Motor neuron (in vitro differentiated cells): ENCODE data around the gene TMEM30A. TPM values are rescaled to one million over a fixed set of nuclear protein-coding genes. Genes with fewer than 3 reads are reported as not detected.

Experiments used
- ATAC-seq, 8 experiments: fragments of 200-7000 bp; cut with Tn5 transposase; replicated peaks in 6 of 8; 2 replicates each; pipeline ENCODE4 v1.8.0; 2021; ENCODE audit warnings: mild to moderate bottlenecking in 8 of 8, moderate library complexity in 8 of 8
- H3K27ac ChIP-seq, 2 donors: fragments of 250-450 bp; sonication (Bioruptor Pico); 2 replicates each; pipeline ENCODE4 v1.9.0; 2021; ENCODE audit warnings: antibody characterized with exemption in 2 of 2, mild to moderate bottlenecking in 2 of 2, moderate library complexity in 1 of 2
- H3K4me1 ChIP-seq, 2 donors: fragments of 250-450 bp; sonication (Bioruptor Pico); replicated peaks in 1 of 2; 2 replicates each; pipeline ENCODE4 v1.6.1; 2021; ENCODE audit warnings: antibody characterized with exemption in 2 of 2, mild to moderate bottlenecking in 2 of 2, moderate library complexity in 1 of 2
- H3K4me3 ChIP-seq, 5 donors: fragments of 250-450 bp; sonication (Bioruptor Pico); 2 replicates each; pipeline ENCODE4 v1.9.0; 2021; ENCODE audit warnings: antibody characterized with exemption in 5 of 5, mild to moderate bottlenecking in 5 of 5, moderate library complexity in 4 of 5
- WGBS, 10 experiments: fragments of 450-650 bp; shearing (Covaris generic); methylation state at CpG; one replicate each; pipeline ENCODE4 v1.0.0; 2022; 5-methylcytosine and 5-hydroxymethylcytosine counted together
- in situ Hi-C, 9 experiments: fragments of 400-800 bp; cut with MboI; loops; one replicate each; pipeline ENCODE4 v1.15.0; 2021; ENCODE audit warnings: low sequenced_read_pairs in 9 of 9, low pct_unique_long_range_greater_than_20kb in 2 of 9; ENCODE audit not compliant: unreplicated experiment in 9 of 9
- total RNA-seq, 8 experiments: library from RNA; unstranded; fragments of 300-600 nt; gene quantifications; 2 replicates each; pipeline versions ENCODE4 v1.2.3 to v1.2.4, GENCODE V29; 2022

The TMEM30A gene
- total RNA-seq, 8 experiments from 2014 or later: 56.9 to 133 (median 70.1) TPM

GRCh38 chr6:75220357-75220756 is 64.2 kb downstream of the TMEM30A start:
- no peak overlapping the region for H3K4me3 ChIP-seq
- no peak overlapping the region for H3K27ac ChIP-seq
- WGBS, 10 experiments: 14 to 100% (median 100%) methylated on average over 1 of the region's 1 CpG; no CpG with 5 or more reads in 1 of the 10 experiments
- H3K4me1 ChIP-seq: no peaks in the 10 kb centered on the region
- no peak for ATAC-seq
- in situ Hi-C loops: loop anchor here in 8 of 9 experiments (25.0 kb wide), 5 partner anchors 808 to 1483 kb away; no protein-coding TSS in a partner anchor

GRCh38 chr6:75219263-75219662 is 65.3 kb downstream of the TMEM30A start:
- H3K4me1 ChIP-seq: no peaks in the 10 kb centered on the region
- WGBS, 10 experiments: 33 to 100% (median 75%) methylated on average over 1 to 3 of the region's 3 CpGs
- no peak overlapping the region for H3K4me3 ChIP-seq
- no peak for ATAC-seq
- no peak overlapping the region for H3K27ac ChIP-seq
- in situ Hi-C loops: loop anchor here (10.0 to 25.0 kb wide), 6 partner anchors 807 to 1482 kb away; no protein-coding TSS in a partner anchor

- Histone ChIP-seq H3K4me3 (no peak overlapping the region), H3K27ac (no peak overlapping the region), H3K4me1 (no peaks in the 10 kb centered on the region)
- in situ Hi-C loops: loop anchor here (10.0 to 25.0 kb wide), 6 partner anchors 805 to 1480 kb away; no protein-coding TSS in a partner anchor
- 0 to 82% (median 61%) methylated on average over 1 to 4 of the region's 4 CpGs; no CpG with 5 or more reads in 4 of the 10 experiments for WGBS, 10 experiments
- peak; percentile 33 to 93 (median 58) for ATAC-seq
These were observed 67.4 kb downstream of the TMEM30A start for GRCh38 chr6:75217193-75217592.

GRCh38 chr6:75215291-75215690 is 69.3 kb downstream of the TMEM30A start:
- 67 to 100% (median 100%) methylated on average over 1 to 4 of the region's 4 CpGs; no CpG with 5 or more reads in 2 of the 10 experiments for WGBS, 10 experiments
- ATAC-seq: no peak
- no peak overlapping the region for H3K4me3 ChIP-seq
- H3K4me1 ChIP-seq: no peaks in the 10 kb centered on the region
- in situ Hi-C loops: loop anchor here (10.0 to 25.0 kb wide), 6 partner anchors 803 to 1478 kb away; no protein-coding TSS in a partner anchor
- no peak overlapping the region for H3K27ac ChIP-seq

GRCh38 chr6:75213732-75214131 is 70.9 kb downstream of the TMEM30A start:
- Histone ChIP-seq H3K4me1 (peaks cover 0 to under 1% of the 10 kb centered on the region in 2 donors), H3K27ac (no peak overlapping the region), H3K4me3 (no peak overlapping the region)
- no peak for ATAC-seq
- WGBS, 10 experiments: 0 to 100% (median 95%) methylated on average over 1 to 2 of the region's 2 CpGs; no CpG with 5 or more reads in 2 of the 10 experiments
- in situ Hi-C loops: loop anchor here (10.0 to 25.0 kb wide), 6 partner anchors 801 to 1476 kb away; no protein-coding TSS in a partner anchor

GRCh38 chr6:75213112-75213511 is 71.5 kb downstream of the TMEM30A start:
- ATAC-seq: peak in 3 of 8 experiments; percentile 37 to 57 (median 56)
- in situ Hi-C loops: loop anchor here (10.0 to 25.0 kb wide), 6 partner anchors 801 to 1476 kb away; no protein-coding TSS in a partner anchor
- H3K4me3 ChIP-seq: no peak overlapping the region
- peaks cover 0 to 3% of the 10 kb centered on the region in 2 donors for H3K4me1 ChIP-seq
- no peak overlapping the region for H3K27ac ChIP-seq
- 0 to 36% (median 0%) methylated on average over 1 of the region's 1 CpG; no CpG with 5 or more reads in 1 of the 10 experiments for WGBS, 10 experiments

- Histone ChIP-seq H3K27ac (no peak overlapping the region), H3K4me1 (peaks cover 0 to 10% of the 10 kb centered on the region in 2 donors), H3K4me3 (no peak overlapping the region)
- 0 to 75% (median 27%) methylated on average over 1 to 3 of the region's 3 CpGs; no CpG with 5 or more reads in 2 of the 10 experiments for WGBS, 10 experiments
- in situ Hi-C loops: loop anchor here (10.0 to 25.0 kb wide), 6 partner anchors 800 to 1475 kb away; no protein-coding TSS in a partner anchor
- ATAC-seq: no peak
These were observed 72.5 kb downstream of the TMEM30A start for GRCh38 chr6:75211920-75212590.

- 0 to 36% (median 26%) methylated on average over 4 to 10 of the region's 10 CpGs for WGBS, 10 experiments
- H3K4me1 ChIP-seq: peaks cover 0 to 17% of the 10 kb centered on the region in 2 donors
- in situ Hi-C loops: loop anchor here (10.0 to 25.0 kb wide), 6 partner anchors 799 to 1474 kb away; no protein-coding TSS in a partner anchor
- H3K27ac ChIP-seq: no peak overlapping the region
- no peak overlapping the region for H3K4me3 ChIP-seq
- peak in 2 of 8 experiments; percentile 10 to 13 for ATAC-seq
These were observed 73.5 kb downstream of the TMEM30A start for GRCh38 chr6:75210885-75211739.

- no peak overlapping the region for H3K4me3 ChIP-seq
- WGBS, 10 experiments: 0 to 54% (median 32%) methylated on average over 1 to 7 of the region's 7 CpGs; no CpG with 5 or more reads in 2 of the 10 experiments
- ATAC-seq: no peak
- peaks cover 2 to 17% of the 10 kb centered on the region in 2 donors for H3K4me1 ChIP-seq
- no peak overlapping the region for H3K27ac ChIP-seq
- in situ Hi-C loops: loop anchor here in 8 of 9 experiments (10.0 to 25.0 kb wide), 7 partner anchors 794 to 1472 kb away; no protein-coding TSS in a partner anchor
These were observed 75.3 kb downstream of the TMEM30A start for GRCh38 chr6:75209184-75209723.

- peak; percentile 38 to 79 (median 74) for ATAC-seq
- 0 to 73% (median 5%) methylated on average over 3 to 20 of the region's 33 CpGs; no CpG with 5 or more reads in 1 of the 10 experiments for WGBS, 10 experiments
- in situ Hi-C loops: loop anchor here in 8 of 9 experiments (10.0 to 25.0 kb wide), 7 partner anchors 794 to 1471 kb away; no protein-coding TSS in a partner anchor
These were observed 76.1 kb downstream of the TMEM30A start for GRCh38 chr6:75208298-75209183.

GRCh38 chr6:75206576-75207342 is 77.8 kb downstream of the TMEM30A start:
- Histone ChIP-seq H3K4me1 (peaks cover 4 to 17% of the 10 kb centered on the region in 2 donors), H3K4me3 (peak overlapping the region; percentile 32 to 41 (median 40)), H3K27ac (no peak overlapping the region)
- in situ Hi-C loops: loop anchor here in 8 of 9 experiments (10.0 to 25.0 kb wide), 7 partner anchors 792 to 1469 kb away; no protein-coding TSS in a partner anchor
- ATAC-seq: no peak
- WGBS, 10 experiments: 0 to 67% (median 19%) methylated on average over 1 to 26 of the region's 35 CpGs; no CpG with 5 or more reads in 1 of the 10 experiments

More at GRCh38 chr6:75208298-75209183, 76.1 kb downstream of the TMEM30A start:
- H3K4me1 ChIP-seq: peaks cover 4 to 17% of the 10 kb centered on the region in 2 donors
- H3K4me3 ChIP-seq: no peak overlapping the region
- H3K27ac ChIP-seq: no peak overlapping the region
